Neuronal stem cell (in vitro differentiated cells): ENCODE data around the gene PSMA8.
"Not testable (repeated sequence)": the region's sequence is repeated elsewhere in the genome, so short reads cannot be mapped to it uniquely, and the experiment has no call there.

Experiments
- DNase-seq: peaks from one replicate; pipeline ENCODE4 v3.0.0-alpha.2; 2013; ENCODE audit warnings: low spot score
- H2AFZ ChIP-seq: one replicate; pipeline ENCODE4 v1.6.1; 2013; ENCODE audit warnings: mild to moderate bottlenecking, low read length, inconsistent platforms
- H2AK5ac ChIP-seq: 2 replicates; pipeline ENCODE4 v1.6.1; 2013; ENCODE audit warnings: low read depth, mild to moderate bottlenecking, inconsistent platforms, low read length, moderate library complexity, mixed read lengths
- H2BK120ac ChIP-seq: 2 replicates; pipeline ENCODE4 v1.6.1; 2013; ENCODE audit warnings: low read depth, mild to moderate bottlenecking, inconsistent platforms, low read length, moderate library complexity, mixed read lengths
- H2BK12ac ChIP-seq: one replicate; pipeline ENCODE4 v1.6.1; 2013; ENCODE audit warnings: low read length, inconsistent platforms
- H2BK15ac ChIP-seq: 2 replicates; pipeline ENCODE4 v1.6.1; 2013; ENCODE audit warnings: mild to moderate bottlenecking, low read length, inconsistent platforms, mixed read lengths
- H2BK5ac ChIP-seq: one replicate; pipeline ENCODE4 v1.6.1; 2013; ENCODE audit warnings: inconsistent platforms, mild to moderate bottlenecking, low read length, moderate library complexity
- H3K14ac ChIP-seq: one replicate; pipeline ENCODE4 v1.6.1; 2013; ENCODE audit warnings: low read length, inconsistent platforms
- H3K18ac ChIP-seq: 2 replicates; pipeline ENCODE4 v1.6.1; 2013; ENCODE audit warnings: low read length, inconsistent platforms
- H3K23ac ChIP-seq: 2 replicates; pipeline ENCODE4 v1.6.1; 2013; ENCODE audit warnings: low read depth, mild to moderate bottlenecking, mixed read lengths, low read length, inconsistent platforms; ENCODE audit not compliant: poor library complexity
- H3K27ac ChIP-seq: replicated peaks from 3 replicates; pipeline ENCODE4 v1.5.1; 2013; ENCODE audit warnings: low read length, inconsistent platforms
- H3K27me3 ChIP-seq, 3 experiments: 2 replicates each; pipeline ENCODE4 v1.6.1; 2013; ENCODE audit warnings: low read length in 3 of 3, mild to moderate bottlenecking in 2 of 3, inconsistent platforms in 1 of 3, low read depth in 1 of 3, mixed read lengths in 1 of 3, moderate library complexity in 1 of 3; ENCODE audit not compliant: control insufficient read depth in 3 of 3, insufficient read depth in 3 of 3
- H3K36me3 ChIP-seq, 2 donors: replicated peaks in 1 of 2; 2 replicates each; pipeline ENCODE4 v1.6.1; 2013; ENCODE audit warnings: low read length in 2 of 2; ENCODE audit not compliant: control insufficient read depth in 2 of 2, insufficient read depth in 2 of 2
- H3K4ac ChIP-seq: 2 replicates; pipeline ENCODE4 v1.6.1; 2013; ENCODE audit warnings: inconsistent platforms, mild to moderate bottlenecking, low read length, moderate library complexity
- H3K4me1 ChIP-seq, 2 donors: 1 replicate in 1 of 2; 2 replicates in 1 of 2; pipeline ENCODE4 v1.6.1; 2013; ENCODE audit warnings: low read length in 2 of 2, low read depth in 1 of 2; ENCODE audit not compliant: control insufficient read depth in 2 of 2, insufficient read depth in 1 of 2
- H3K4me2 ChIP-seq: one replicate; pipeline ENCODE4 v1.6.1; 2013; ENCODE audit warnings: mild to moderate bottlenecking, low read length, inconsistent platforms; ENCODE audit not compliant: insufficient read depth, poor library complexity, severe bottlenecking
- H3K4me3 ChIP-seq, 2 donors: 2 replicates each; pipeline ENCODE4 v1.5.1; 2013; ENCODE audit warnings: low read length in 2 of 2, mild to moderate bottlenecking in 2 of 2, inconsistent platforms in 1 of 2, moderate library complexity in 1 of 2
- H3K79me1 ChIP-seq: one replicate; pipeline ENCODE4 v1.6.1; 2013; ENCODE audit warnings: low read depth, mild to moderate bottlenecking, inconsistent platforms, low read length, moderate library complexity
- H3K9ac ChIP-seq: one replicate; pipeline ENCODE4 v1.6.1; 2013; ENCODE audit warnings: mild to moderate bottlenecking, low read depth, low read length, inconsistent platforms; ENCODE audit not compliant: poor library complexity
- H3K9me3 ChIP-seq, 2 donors: replicated peaks in 1 of 2; 2 replicates each; pipeline versions ENCODE3 to v1.6.1; 2013; ENCODE audit warnings: low read length in 2 of 2, mild to moderate bottlenecking in 2 of 2, inconsistent platforms in 1 of 2, low read depth in 1 of 2, mixed read lengths in 1 of 2, moderate library complexity in 1 of 2; ENCODE audit not compliant: control insufficient read depth in 2 of 2, insufficient read depth in 1 of 2
- H4K8ac ChIP-seq: one replicate; pipeline ENCODE4 v1.6.1; 2013; ENCODE audit warnings: low read depth, mild to moderate bottlenecking, inconsistent platforms, low read length, moderate library complexity
- H4K91ac ChIP-seq: one replicate; pipeline ENCODE4 v1.6.1; 2013; ENCODE audit warnings: low read length, low read depth, mild to moderate bottlenecking, inconsistent platforms; ENCODE audit not compliant: poor library complexity
- WGBS, 2 donors: extraction: QIAGEN DNeasy Blood & Tissue Kit; methylation state at CpG; one replicate each; pipeline ENCODE4 v1.1.7; 2013; ENCODE audit warnings: missing lambda C conversion rate in 2 of 2, mixed read lengths in 1 of 2; ENCODE audit not compliant: insufficient read length in 2 of 2, insufficient replicate concordance in 1 of 2; ENCODE audit errors: extremely low coverage in 2 of 2; 5-methylcytosine and 5-hydroxymethylcytosine counted together

Gene PSMA8

GRCh38 chr18:26128192-26128591 is 5.5 kb upstream of the PSMA8 start:
- H3K4me1 ChIP-seq, H2BK120ac ChIP-seq, H2AFZ ChIP-seq, H3K27ac ChIP-seq, H3K4me3 ChIP-seq, H3K18ac ChIP-seq, H3K14ac ChIP-seq, H4K91ac ChIP-seq, H2BK15ac ChIP-seq, H2AK5ac ChIP-seq, H3K4me2 ChIP-seq, H4K8ac ChIP-seq, H3K9ac ChIP-seq, H3K79me1 ChIP-seq, H2BK5ac ChIP-seq, H3K27me3 ChIP-seq, H2BK12ac ChIP-seq, H3K36me3 ChIP-seq, H3K4ac ChIP-seq, DNase-seq, H3K23ac ChIP-seq, H3K9me3 ChIP-seq: not testable (repeated sequence)
- no CpG with 5 or more reads among the region's 2 CpGs for WGBS, 2 donors

- H3K4me3 ChIP-seq, result no peak overlapping the region
- peak overlapping the region; percentile 71 for H3K14ac ChIP-seq
- no peak overlapping the region for H3K23ac ChIP-seq
- no peak overlapping the region for H4K91ac ChIP-seq
- H4K8ac ChIP-seq, result no peak overlapping the region
- H3K9me3 ChIP-seq, result peaks cover 0 to 3% of the 10 kb centered on the region in 2 donors
- peak overlapping the region; percentile 31 for H2AFZ ChIP-seq
- H2BK5ac ChIP-seq, result no peak overlapping the region
- no peaks in the 10 kb centered on the region for H3K79me1 ChIP-seq
- no CpG with 5 or more reads among the region's 6 CpGs for WGBS, 2 donors
- no peak overlapping the region for H3K27ac ChIP-seq
- peak overlapping the region; percentile 27 for H3K18ac ChIP-seq
- H2AK5ac ChIP-seq, result no peak overlapping the region
- DNase-seq, result no peak
- no peak overlapping the region for H3K4ac ChIP-seq
- H3K4me1 ChIP-seq, result no peaks in the 10 kb centered on the region
- no peak overlapping the region for H3K4me2 ChIP-seq
- H3K36me3 ChIP-seq, result no peaks in the 10 kb centered on the region
- peak overlapping the region; percentile 26 for H2BK120ac ChIP-seq
- no peak overlapping the region for H2BK12ac ChIP-seq
- no peak overlapping the region for H3K9ac ChIP-seq
- H3K27me3 ChIP-seq, result peaks cover 0 to 2% (median 0%) of the 10 kb centered on the region in 3 experiments
- H2BK15ac ChIP-seq, result peak overlapping the region; percentile 27
These were observed 438 bp downstream of the PSMA8 start for GRCh38 chr18:26134107-26134506.

- Histone ChIP-seq H2BK15ac (no peak overlapping the region), H4K8ac (no peak overlapping the region), H3K36me3 (no peaks in the 10 kb centered on the region), H3K27me3 (peaks cover 0 to 2% (median 0%) of the 10 kb centered on the region in 3 experiments), H3K4me2 (no peak overlapping the region), H3K4me3 (no peak overlapping the region), H2AK5ac (no peak overlapping the region), H4K91ac (no peak overlapping the region), H3K27ac (no peak overlapping the region), H3K79me1 (no peaks in the 10 kb centered on the region), H2BK120ac (no peak overlapping the region), H3K4ac (no peak overlapping the region), H2BK12ac (no peak overlapping the region), H3K9ac (no peak overlapping the region), H3K9me3 (peaks cover 0 to 3% of the 10 kb centered on the region in 2 donors), H2BK5ac (no peak overlapping the region), H3K18ac (no peak overlapping the region), H2AFZ (no peak overlapping the region), H3K14ac (no peak overlapping the region), H3K23ac (no peak overlapping the region), H3K4me1 (no peaks in the 10 kb centered on the region)
- no CpG with 5 or more reads among the region's 1 CpG for WGBS, 2 donors
- DNase-seq, result no peak
These were observed 1.9 kb downstream of the PSMA8 start for GRCh38 chr18:26135548-26135947.

GRCh38 chr18:26157326-26157725 is 23.7 kb downstream of the PSMA8 start:
- no CpG with 5 or more reads among the region's 3 CpGs for WGBS, 2 donors
- Histone ChIP-seq H2BK5ac (no peak overlapping the region), H3K4ac (no peak overlapping the region), H4K8ac (no peak overlapping the region), H3K9ac (no peak overlapping the region), H3K14ac (no peak overlapping the region), H3K18ac (no peak overlapping the region), H3K4me2 (no peak overlapping the region), H3K23ac (no peak overlapping the region), H3K4me1 (no peaks in the 10 kb centered on the region), H2BK120ac (no peak overlapping the region), H2AFZ (peak overlapping the region; percentile 42), H2AK5ac (no peak overlapping the region), H2BK15ac (no peak overlapping the region), H3K36me3 (no peaks in the 10 kb centered on the region), H3K4me3 (no peak overlapping the region), H3K9me3 (no peaks in the 10 kb centered on the region), H4K91ac (no peak overlapping the region), H3K79me1 (no peaks in the 10 kb centered on the region), H3K27me3 (no peaks in the 10 kb centered on the region), H3K27ac (no peak overlapping the region), H2BK12ac (no peak overlapping the region)
- no peak for DNase-seq
